UCSD-AML1 (cell line): ENCODE measurements around the gene GAS2.

ENCODE experiments used
- DNase-seq: peaks from one replicate; lab custom pipeline; 2025; ENCODE audit not compliant: unreplicated experiment; lab: John Stamatoyannopoulos, UW

GAS2 gene

GRCh38 chr11:22671751-22672150, 5.3 kb downstream of the GAS2 start:
- no peak for DNase-seq

- no peak for DNase-seq
These were observed 8.3 kb downstream of the GAS2 start for GRCh38 chr11:22674470-22675439.

- peak; percentile 5 for DNase-seq
These were observed 10.9 kb downstream of the GAS2 start for GRCh38 chr11:22677153-22677903.

GRCh38 chr11:22680628-22681027, 14.2 kb downstream of the GAS2 start:
- DNase-seq, result no peak

- DNase-seq, result no peak
These were observed 14.9 kb downstream of the GAS2 start for GRCh38 chr11:22681281-22681812.

- DNase-seq, result no peak
These were observed 17.7 kb downstream of the GAS2 start for GRCh38 chr11:22684082-22684481.

GRCh38 chr11:22685111-22685510, 18.7 kb downstream of the GAS2 start:
- DNase-seq, result no peak

GRCh38 chr11:22688914-22689313, 22.5 kb downstream of the GAS2 start:
- no peak for DNase-seq

- DNase-seq, result no peak
These were observed 23.8 kb downstream of the GAS2 start for GRCh38 chr11:22690257-22690656.

GRCh38 chr11:22690871-22691270, 24.5 kb downstream of the GAS2 start:
- DNase-seq, result no peak

- no peak for DNase-seq
These were observed 33.0 kb downstream of the GAS2 start for GRCh38 chr11:22699388-22699787.

- DNase-seq, result no peak
These were observed 35.6 kb downstream of the GAS2 start for GRCh38 chr11:22702031-22702430.

- DNase-seq, result no peak
These were observed 36.6 kb downstream of the GAS2 start for GRCh38 chr11:22703040-22703439.

- no peak for DNase-seq
These were observed 37.2 kb downstream of the GAS2 start for GRCh38 chr11:22703591-22703990.

GRCh38 chr11:22707119-22707899, 40.9 kb downstream of the GAS2 start:
- no peak for DNase-seq

GRCh38 chr11:22711071-22711770, 44.8 kb downstream of the GAS2 start:
- DNase-seq, result no peak

GRCh38 chr11:22711880-22712279, 45.5 kb downstream of the GAS2 start:
- no peak for DNase-seq

GRCh38 chr11:22713336-22713735, 46.9 kb downstream of the GAS2 start:
- no peak for DNase-seq

- no peak for DNase-seq
These were observed 49.6 kb downstream of the GAS2 start for GRCh38 chr11:22715971-22716370.

- DNase-seq, result no peak
These were observed 54.0 kb downstream of the GAS2 start for GRCh38 chr11:22720457-22720856.
